GM12878 (cell line): ENCODE measurements around the gene DDX49. TPM values are rescaled to one million over a fixed set of nuclear protein-coding genes. Genes with fewer than 3 reads are reported as not detected.

Source experiments
- ATAC-seq: fragments of 200-7000 bp; cut with Tn5 transposase; 3 replicates; pipeline ENCODE4 v1.9.1; 2020; ENCODE audit warnings: mild to moderate bottlenecking, moderate library complexity
- BruUV-seq: library from RNA; stranded (reverse); fragments of 400-500 nt; replicated peaks from 2 replicates; lab custom pipeline; 2021; lab: Mats Ljungman, UMichigan
- CTCF ChIA-PET: fragments of 300-600 bp; sonication (Branson Sonifier 250); formaldehyde crosslinking; extraction: SDS; loops from one replicate; lab custom pipeline; 2021; ENCODE audit warnings: inconsistent platforms; lab: Yijun Ruan, JAX
- POLR2A ChIA-PET: fragments of 350-600 bp; formaldehyde crosslinking; extraction: SDS; loops from one replicate; lab custom pipeline; 2021; ENCODE audit warnings: inconsistent platforms; lab: Charles Lee
- RAD21 ChIA-PET: fragments of 300-600 bp; sonication (Branson Sonifier 250); formaldehyde crosslinking; loops from one replicate; lab custom pipeline; 2023; ENCODE audit warnings: antibody characterized with exemption; ENCODE audit not compliant: unreplicated experiment; lab: Charles Lee
- SMC1A ChIA-PET: fragments of 300-600 bp; sonication (Branson Sonifier 250); formaldehyde crosslinking; loops from one replicate; lab custom pipeline; 2023; ENCODE audit not compliant: unreplicated experiment, uncharacterized antibody; lab: Charles Lee
- DNase-seq: peaks from one replicate; pipeline ENCODE4 v3.0.0-alpha.2; 2011; ENCODE audit warnings: low read depth, low spot score
- FAIRE-seq: peaks from 3 replicates; lab custom pipeline; 2011; peaks lifted over from hg19 to GRCh38; lab: Jason Lieb, UNC
- H2AFZ ChIP-seq: 2 replicates; pipeline ENCODE4 v1.6.0; 2011; ENCODE audit warnings: low read depth, low read length, control low read depth; ENCODE audit not compliant: control insufficient read depth
- H3K27ac ChIP-seq: 2 replicates; pipeline ENCODE4 v1.5.1; 2011; ENCODE audit warnings: control low read depth; ENCODE audit not compliant: control insufficient read depth, insufficient read depth
- H3K27me3 ChIP-seq, 2 experiments: replicated peaks in 1 of 2; 2 replicates each; pipeline versions ENCODE4 v1.6.0 to v1.6.1; 2011; ENCODE audit warnings: low read length in 1 of 2; ENCODE audit not compliant: control insufficient read depth in 2 of 2, insufficient read depth in 2 of 2
- H3K36me3 ChIP-seq, 2 experiments: 2 replicates each; pipeline ENCODE4 v1.5.1; 2011; ENCODE audit warnings: low read length in 1 of 2; ENCODE audit not compliant: control insufficient read depth in 2 of 2, insufficient read depth in 2 of 2
- H3K4me1 ChIP-seq: 2 replicates; pipeline ENCODE4 v1.6.1; 2011; ENCODE audit warnings: mild to moderate bottlenecking, low read length, moderate library complexity, mixed read lengths; ENCODE audit not compliant: control insufficient read depth, insufficient read depth
- H3K4me2 ChIP-seq: 2 replicates; pipeline ENCODE4 v1.6.0; 2011; ENCODE audit warnings: control low read depth; ENCODE audit not compliant: control insufficient read depth, insufficient read depth
- H3K4me3 ChIP-seq: fragments of 200-600 bp; sonication (generic); 2 replicates; pipeline ENCODE4 v1.5.1; 2016
- H3K79me2 ChIP-seq: 2 replicates; pipeline ENCODE4 v1.6.0; 2011; ENCODE audit warnings: low read length; ENCODE audit not compliant: control insufficient read depth, insufficient read depth
- H3K9ac ChIP-seq: 2 replicates; pipeline ENCODE4 v1.8.0; 2011; ENCODE audit warnings: low read length, control low read depth, mixed read lengths; ENCODE audit not compliant: control insufficient read depth, insufficient read depth
- H3K9me3 ChIP-seq: replicated peaks from 3 replicates; pipeline ENCODE4 v1.5.1; 2011; ENCODE audit warnings: mild to moderate bottlenecking, low read length; ENCODE audit not compliant: control insufficient read depth, insufficient read depth
- H4K20me1 ChIP-seq: 2 replicates; pipeline ENCODE4 v1.6.0; 2011; ENCODE audit not compliant: control insufficient read depth, insufficient read depth
- BHLHE40 ChIP-seq, 2 experiments: fragments of 450-650 bp in 1 of 2; IDR thresholded peaks; 2 replicates each; pipeline ENCODE4 v1.6.1; 2011 to 2017; ENCODE audit warnings: low read depth in 2 of 2, borderline replicate concordance in 1 of 2, improper control_type of control experiment in 1 of 2, low read length in 1 of 2, mild to moderate bottlenecking in 1 of 2
- CEBPB ChIP-seq, 2 experiments: fragments of 150-350 bp in 1 of 2; IDR thresholded peaks; 2 replicates each; pipeline ENCODE4 v1.6.1; 2012 to 2014; ENCODE audit warnings: low read depth in 2 of 2, low read length in 2 of 2, borderline replicate concordance in 1 of 2, inconsistent platforms in 1 of 2
- KAT2A ChIP-seq: conservative IDR thresholded peaks from 2 replicates; pipeline ENCODE4 v1.6.1; 2011; ENCODE audit warnings: low read depth, low read length; ENCODE audit not compliant: control insufficient read depth
- MEF2B ChIP-seq: fragments of 450-650 bp; IDR thresholded peaks from 2 replicates; pipeline ENCODE4 v1.6.1; 2018; ENCODE audit warnings: mild to moderate bottlenecking, moderate library complexity; ENCODE audit not compliant: partially characterized antibody, poor library complexity, severe bottlenecking
- TAF1 ChIP-seq: IDR thresholded peaks from 2 replicates; pipeline ENCODE4 v1.6.1; 2011; ENCODE audit warnings: mild to moderate bottlenecking, low read depth, low read length, borderline replicate concordance
- USF1 ChIP-seq: IDR thresholded peaks from 2 replicates; pipeline ENCODE4 v1.6.1; 2011; ENCODE audit warnings: borderline replicate concordance, low read depth, mild to moderate bottlenecking, moderate library complexity, mixed read lengths, low read length; ENCODE audit not compliant: insufficient read depth; ENCODE audit errors: extremely low read length
- ZBTB11 ChIP-seq: fragments of 450-650 bp; formaldehyde crosslinking; IDR thresholded peaks from 2 replicates; pipeline ENCODE4 v1.5.0; 2022; ENCODE audit warnings: mild to moderate bottlenecking, missing genetic modification characterization
- ZNF384 ChIP-seq: IDR thresholded peaks from 2 replicates; pipeline ENCODE4 v1.6.1; 2012; ENCODE audit warnings: low read depth, mild to moderate bottlenecking, low read length, improper control_type of control experiment, borderline replicate concordance
- WGBS: methylation state at CpG from one replicate; pipeline ENCODE4 v1.1.6; 2016; ENCODE audit warnings: low lambda C conversion rate; ENCODE audit not compliant: insufficient replicate concordance, insufficient coverage; ENCODE audit errors: missing lambda C conversion rate; 5-methylcytosine and 5-hydroxymethylcytosine counted together
- in situ Hi-C: fragments of 300-500 bp; cut with MboI; formaldehyde crosslinking; loops from 9 replicates; pipeline ENCODE4 v1.14.3; 2018; ENCODE audit warnings: mixed read lengths
- intact Hi-C: fragments of 100-400 bp; cut with micrococcal nuclease; formaldehyde crosslinking; loops from one replicate; pipeline ENCODE4 v1.14.2; 2022; ENCODE audit not compliant: unreplicated experiment
- polyA plus RNA-seq, 11 experiments: library from polyadenylated mRNA; depleted of rRNA in 4 of 11; unstranded in 6 of 11; stranded (reverse) in 5 of 11; fragments of >200 nt; fragmentation: Nextera tagmentation in 4 of 11; fragmentation: Illumina TruSeq in 1 of 11; extraction: Ambion mirVana in 4 of 11; extraction: Trizol in 1 of 11; gene quantifications; 1 replicate in 1 of 11; 2 replicates in 10 of 11; pipeline versions ENCODE4 v1.2.1 to v1.2.3, GENCODE V29; 2011 to 2016; ENCODE audit warnings: inconsistent platforms in 2 of 11, missing spikeins in 2 of 11, low read depth in 1 of 11
- total RNA-seq, 4 experiments: library from RNA; depleted of rRNA in 3 of 4; stranded (reverse); fragments of >200 nt in 3 of 4; fragmentation: Illumina TruSeq in 1 of 4; extraction: Trizol in 1 of 4; gene quantifications; 2 replicates each; pipeline versions ENCODE4 v1.2.1 to v1.2.3, GENCODE V29; 2013 to 2021

DDX49 gene
- total and polyA plus RNA-seq, 10 of the 15 experiments (the other 5 are each of a cell fraction or from before 2014, with no cell fraction given) = 0.58 to 102 (median 48.1) TPM

GRCh38 chr19:18886972-18887371 is 32.5 kb upstream of the DDX49 start (continued):
- no peak for TF ChIP-seq USF1
- TF ChIP-seq KAT2A = no peak
- no peak for TF ChIP-seq CEBPB (IDR thresholded peaks at IDR 0.05; ENCODE audit: borderline replicate concordance in 1 of 2, low read depth in 2 of 2, low read length in 2 of 2)
- no peak for TF ChIP-seq TAF1

GRCh38 chr19:18889949-18890745 is 29.4 kb upstream of the DDX49 start:
- POLR2A ChIA-PET = interaction anchor here (0.7 to 0.9 kb wide), 2 partner anchors 29 to 31 kb away, joined by 3 read pairs; partner anchors contain the start of genes COPE and DDX49
- TF ChIP-seq BHLHE40 (IDR thresholded peaks at IDR 0.05; ENCODE audit: borderline replicate concordance in 1 of 2, low read depth in 2 of 2, low read length in 1 of 2) = no peak
- TF ChIP-seq ZBTB11 (CRISPR knock-in tag) = no peak
- TF ChIP-seq ZNF384 = no peak
- no peak for TF ChIP-seq MEF2B
- TF ChIP-seq, all 136 proteins: peak for 0
- Histone ChIP-seq H4K20me1 (no peaks in the 10 kb centered on the region), H3K4me2 (no peak overlapping the region), H3K27me3 (peaks cover 3 to 4% of the 10 kb centered on the region in 2 experiments; a peak in 3 of 4 replicates), H3K9ac (no peak overlapping the region), H3K79me2 (no peaks in the 10 kb centered on the region), H3K4me3 (no peak overlapping the region), H3K27ac (no peak overlapping the region), H3K4me1 (no peaks in the 10 kb centered on the region), H3K36me3 (no peaks in the 10 kb centered on the region), H2AFZ (no peak overlapping the region), H3K9me3 (no peaks in the 10 kb centered on the region)
- WGBS = 31% methylated on average over 10 of the region's 10 CpGs
- BruUV-seq = no TSS peak
- RAD21 ChIA-PET = no interaction called here
- FAIRE-seq (no peak), DNase-seq (no peak), ATAC-seq (no peak)
- in situ Hi-C loops = no loop called here
- SMC1A ChIA-PET = interaction anchor here (1.0 kb wide), 1 partner anchor 13 kb away, joined by 3 read pairs; no protein-coding TSS in a partner anchor
- intact Hi-C loops = no loop called here
- CTCF ChIA-PET = interaction anchor here (0.6 to 0.7 kb wide), 2 partner anchors 26 to 198 kb away, joined by 3 read pairs; no protein-coding TSS in a partner anchor
